ENCODE results near the gene ELP4.

The ELP4 gene

DNA sequence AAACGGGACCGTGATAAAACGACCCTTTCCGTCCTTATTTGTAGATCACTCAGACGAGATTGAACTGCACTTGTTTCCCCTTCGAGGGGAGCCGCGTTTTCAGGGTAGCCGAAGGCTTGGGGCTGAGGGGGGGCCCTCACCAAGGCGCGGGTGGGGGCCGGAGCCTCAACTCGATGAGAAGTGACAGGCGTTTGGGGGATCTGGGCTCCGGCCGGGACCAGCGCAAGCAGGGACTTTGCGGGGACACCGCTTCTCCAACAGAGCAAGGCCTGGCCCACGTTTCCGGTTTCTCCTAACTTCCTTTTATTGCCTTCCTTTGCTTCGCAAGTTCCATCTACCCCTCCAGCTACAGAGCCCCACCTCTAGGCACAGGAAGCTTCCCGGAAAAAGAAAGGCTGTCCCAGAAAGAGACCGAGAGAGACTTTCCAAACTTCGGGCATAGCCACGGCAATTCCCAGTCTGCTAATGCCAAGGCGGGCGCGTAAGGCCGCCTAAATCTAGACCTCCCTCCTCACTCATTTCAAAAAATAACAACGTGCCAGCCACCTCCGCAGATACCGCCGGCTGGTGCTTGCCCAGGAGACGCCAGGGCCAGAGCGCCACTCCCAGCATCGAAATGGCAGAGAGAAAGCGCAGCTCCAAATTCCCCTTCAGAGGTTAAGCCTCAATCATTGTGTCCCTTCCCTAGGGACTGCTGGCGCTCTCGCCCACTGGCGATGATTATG is 294.9 kb downstream of the ELP4 start:
- no peak overlapping the region for H3K4me3 ChIP-seq (ENCODE audit: low read depth, low read length)
- DNase-seq (ENCODE audit: low read depth): peak; percentile 56
- TF ChIP-seq POLR2A (IDR thresholded peaks at IDR 0.05; ENCODE audit: extremely low read depth, insufficient read length) (no peak), MYC (IDR thresholded peaks at IDR 0.05; ENCODE audit: low read depth, low read length) (no peak)
- TF ChIP-seq, protein P1, sequence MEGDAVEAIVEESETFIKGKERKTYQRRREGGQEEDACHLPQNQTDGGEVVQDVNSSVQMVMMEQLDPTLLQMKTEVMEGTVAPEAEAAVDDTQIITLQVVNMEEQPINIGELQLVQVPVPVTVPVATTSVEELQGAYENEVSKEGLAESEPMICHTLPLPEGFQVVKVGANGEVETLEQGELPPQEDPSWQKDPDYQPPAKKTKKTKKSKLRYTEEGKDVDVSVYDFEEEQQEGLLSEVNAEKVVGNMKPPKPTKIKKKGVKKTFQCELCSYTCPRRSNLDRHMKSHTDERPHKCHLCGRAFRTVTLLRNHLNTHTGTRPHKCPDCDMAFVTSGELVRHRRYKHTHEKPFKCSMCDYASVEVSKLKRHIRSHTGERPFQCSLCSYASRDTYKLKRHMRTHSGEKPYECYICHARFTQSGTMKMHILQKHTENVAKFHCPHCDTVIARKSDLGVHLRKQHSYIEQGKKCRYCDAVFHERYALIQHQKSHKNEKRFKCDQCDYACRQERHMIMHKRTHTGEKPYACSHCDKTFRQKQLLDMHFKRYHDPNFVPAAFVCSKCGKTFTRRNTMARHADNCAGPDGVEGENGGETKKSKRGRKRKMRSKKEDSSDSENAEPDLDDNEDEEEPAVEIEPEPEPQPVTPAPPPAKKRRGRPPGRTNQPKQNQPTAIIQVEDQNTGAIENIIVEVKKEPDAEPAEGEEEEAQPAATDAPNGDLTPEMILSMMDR (IDR thresholded peaks at IDR 0.05; ENCODE audit: low read depth, low read length): no peak
- TF ChIP-seq, protein P2, sequence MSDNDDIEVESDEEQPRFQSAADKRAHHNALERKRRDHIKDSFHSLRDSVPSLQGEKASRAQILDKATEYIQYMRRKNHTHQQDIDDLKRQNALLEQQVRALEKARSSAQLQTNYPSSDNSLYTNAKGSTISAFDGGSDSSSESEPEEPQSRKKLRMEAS (IDR thresholded peaks at IDR 0.05; ENCODE audit: low read depth, low read length): no peak

DNA sequence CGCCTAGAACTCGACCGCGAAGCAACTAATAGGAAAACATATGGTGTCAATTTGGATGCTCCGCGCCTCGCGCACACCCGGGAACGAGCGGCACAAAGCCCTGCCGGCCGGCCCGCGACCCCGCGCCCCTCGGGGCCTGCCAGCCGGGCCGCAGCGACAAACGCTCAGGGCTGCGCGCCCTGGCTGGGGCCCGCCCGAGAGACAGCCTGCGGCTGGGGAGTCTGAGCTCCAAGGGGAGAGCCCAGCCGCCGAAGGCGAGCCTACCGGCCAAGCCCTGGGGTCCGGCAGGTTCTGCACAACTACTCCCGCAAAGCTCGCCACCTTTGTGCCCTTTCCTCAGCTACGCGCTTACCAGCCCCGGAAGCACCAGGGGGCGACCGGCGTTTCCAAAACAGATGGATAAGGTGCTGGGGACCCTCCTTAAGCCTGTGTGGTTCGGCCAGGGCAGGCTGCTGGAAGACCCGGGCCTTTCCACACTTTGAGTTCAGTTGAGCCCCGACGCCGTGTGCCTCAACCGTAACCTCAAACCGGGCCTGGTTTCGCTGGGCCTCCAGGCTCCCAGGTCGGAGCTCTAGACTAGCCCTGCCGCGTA is 295.6 kb downstream of the ELP4 start:
- H3K4me3 ChIP-seq (ENCODE audit: low read depth, low read length): no peak overlapping the region
- TF ChIP-seq, protein P2 (IDR thresholded peaks at IDR 0.05; ENCODE audit: low read depth, low read length): no peak
- TF ChIP-seq POLR2A (IDR thresholded peaks at IDR 0.05; ENCODE audit: extremely low read depth, insufficient read length) (no peak), MYC (IDR thresholded peaks at IDR 0.05; ENCODE audit: low read depth, low read length) (no peak)
- TF ChIP-seq, protein P1 (IDR thresholded peaks at IDR 0.05; ENCODE audit: low read depth, low read length): no peak
- DNase-seq (ENCODE audit: low read depth): no peak

DNA sequence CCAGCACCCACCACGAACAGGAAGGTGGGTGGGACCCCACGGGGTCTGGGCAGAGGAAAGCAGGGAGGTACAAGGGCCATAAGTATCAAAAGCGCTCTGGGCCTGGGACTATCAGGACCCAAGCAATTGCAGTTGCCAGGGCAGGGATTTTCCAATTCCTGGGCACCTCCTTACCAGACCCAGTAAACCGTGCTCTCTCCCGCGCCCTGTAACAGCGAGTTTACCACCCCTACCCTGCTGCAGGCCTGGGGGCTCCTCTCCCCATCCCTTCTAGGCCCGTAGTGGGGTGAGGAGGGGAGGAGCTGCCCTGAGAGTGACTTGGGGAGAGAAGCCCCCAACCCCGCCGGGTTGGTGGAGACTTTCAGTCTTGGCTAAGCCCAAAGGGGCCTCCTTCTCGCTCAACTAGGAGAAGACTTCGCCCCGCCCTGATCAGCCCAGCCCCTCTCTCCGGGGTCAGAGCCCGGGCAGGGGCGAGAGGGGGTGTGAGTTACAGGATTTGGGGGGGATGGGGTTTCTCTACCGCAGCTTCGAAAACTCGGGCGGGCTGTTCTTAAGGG is 296.1 kb downstream of the ELP4 start:
- H3K4me3 ChIP-seq (ENCODE audit: low read depth, low read length): no peak overlapping the region
- no peak for DNase-seq (ENCODE audit: low read depth)
- no peak for TF ChIP-seq MYC (IDR thresholded peaks at IDR 0.05; ENCODE audit: low read depth, low read length)
- TF ChIP-seq, protein P2 (IDR thresholded peaks at IDR 0.05; ENCODE audit: low read depth, low read length): no peak
- TF ChIP-seq, protein P1 (IDR thresholded peaks at IDR 0.05; ENCODE audit: low read depth, low read length): no peak
- no peak for TF ChIP-seq POLR2A (IDR thresholded peaks at IDR 0.05; ENCODE audit: extremely low read depth, insufficient read length)

DNA sequence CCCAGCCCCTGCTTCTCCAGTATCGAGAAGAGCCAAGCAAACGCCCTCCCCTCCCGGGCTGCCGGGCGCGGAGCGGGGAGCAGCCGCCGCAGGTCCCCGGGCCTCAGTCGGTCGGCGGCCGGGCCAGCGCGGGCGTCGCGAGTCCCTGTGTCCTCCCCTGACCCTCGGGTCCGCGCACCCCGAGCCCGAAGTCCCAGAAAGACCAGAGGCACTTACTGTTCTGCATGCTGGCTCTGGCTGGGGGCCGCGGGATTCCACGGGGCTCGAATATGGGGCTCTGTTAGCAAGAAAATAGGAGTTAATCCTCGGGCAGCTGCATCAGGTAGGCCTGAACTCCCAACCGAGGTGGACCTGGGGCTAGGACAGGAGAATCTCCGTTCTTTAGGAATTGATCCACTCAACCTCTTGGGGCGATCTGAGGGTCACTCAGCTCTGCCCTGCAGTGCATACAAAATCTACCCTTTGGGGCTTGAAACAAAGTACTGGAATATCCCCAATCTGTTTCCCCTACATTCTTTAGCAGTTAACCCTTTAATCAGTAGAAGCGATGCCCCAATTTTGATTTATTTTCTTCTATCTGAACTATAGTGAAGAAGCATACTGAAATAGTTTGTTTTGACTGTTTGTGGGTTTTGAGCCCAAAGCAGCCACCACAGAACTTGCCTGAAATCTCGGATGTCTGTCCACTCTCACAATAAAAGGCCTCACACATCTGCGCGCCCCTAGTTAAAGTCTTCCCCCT is 296.8 kb downstream of the ELP4 start:
- no peak for DNase-seq (ENCODE audit: low read depth)
- no peak overlapping the region for H3K4me3 ChIP-seq (ENCODE audit: low read depth, low read length)
- TF ChIP-seq, protein P2 (IDR thresholded peaks at IDR 0.05; ENCODE audit: low read depth, low read length): no peak
- TF ChIP-seq, protein P1 (IDR thresholded peaks at IDR 0.05; ENCODE audit: low read depth, low read length): no peak

DNA sequence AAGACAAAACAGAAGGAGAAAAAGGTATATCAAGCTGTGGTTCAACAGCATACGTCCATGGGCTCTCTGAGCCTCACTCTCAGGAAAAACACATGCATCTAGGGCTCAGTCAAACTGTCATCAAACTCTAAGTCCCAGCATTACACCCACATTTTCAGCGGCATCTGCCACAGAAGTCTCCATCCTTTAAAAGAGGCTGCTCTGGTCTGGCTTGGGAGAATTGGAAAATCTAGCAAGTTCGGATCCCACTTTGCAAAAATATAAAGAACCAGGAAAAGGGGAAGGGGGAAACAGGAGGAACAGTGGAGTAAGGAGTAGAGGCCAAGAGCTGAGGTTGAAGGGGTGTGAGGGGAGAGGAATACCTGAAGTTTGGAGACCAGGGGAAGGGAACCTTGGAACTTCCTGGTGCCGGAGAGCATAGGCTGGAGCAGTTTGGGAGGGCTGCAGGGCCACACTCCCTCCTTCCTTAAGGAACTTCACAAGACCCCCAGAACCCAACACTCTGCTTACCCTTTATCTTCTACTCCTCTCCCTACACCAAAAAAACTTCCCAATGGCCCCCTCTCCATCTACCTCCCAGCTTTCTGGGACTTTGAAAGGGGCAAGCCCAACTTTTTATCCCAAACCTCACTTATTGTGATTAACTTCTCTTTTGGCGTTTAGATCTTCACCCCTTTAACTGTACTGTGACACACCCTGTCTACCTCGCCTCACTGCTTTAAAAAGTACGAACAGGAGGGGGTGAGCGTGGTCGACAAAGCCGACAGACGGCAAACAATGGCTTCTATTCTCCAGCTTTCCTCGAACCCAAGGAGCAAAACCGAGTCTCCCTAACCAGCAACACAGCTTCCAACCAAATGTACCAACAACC is 297.6 kb downstream of the ELP4 start:
- H3K4me3 ChIP-seq (ENCODE audit: low read depth, low read length): no peak overlapping the region
- TF ChIP-seq MYC (IDR thresholded peaks at IDR 0.05; ENCODE audit: low read depth, low read length): no peak
- no peak for TF ChIP-seq POLR2A (IDR thresholded peaks at IDR 0.05; ENCODE audit: extremely low read depth, insufficient read length)
- no peak for DNase-seq (ENCODE audit: low read depth)

All from NB4 (cell line).